ENCODE data around the gene SPTBN2.

DNA sequence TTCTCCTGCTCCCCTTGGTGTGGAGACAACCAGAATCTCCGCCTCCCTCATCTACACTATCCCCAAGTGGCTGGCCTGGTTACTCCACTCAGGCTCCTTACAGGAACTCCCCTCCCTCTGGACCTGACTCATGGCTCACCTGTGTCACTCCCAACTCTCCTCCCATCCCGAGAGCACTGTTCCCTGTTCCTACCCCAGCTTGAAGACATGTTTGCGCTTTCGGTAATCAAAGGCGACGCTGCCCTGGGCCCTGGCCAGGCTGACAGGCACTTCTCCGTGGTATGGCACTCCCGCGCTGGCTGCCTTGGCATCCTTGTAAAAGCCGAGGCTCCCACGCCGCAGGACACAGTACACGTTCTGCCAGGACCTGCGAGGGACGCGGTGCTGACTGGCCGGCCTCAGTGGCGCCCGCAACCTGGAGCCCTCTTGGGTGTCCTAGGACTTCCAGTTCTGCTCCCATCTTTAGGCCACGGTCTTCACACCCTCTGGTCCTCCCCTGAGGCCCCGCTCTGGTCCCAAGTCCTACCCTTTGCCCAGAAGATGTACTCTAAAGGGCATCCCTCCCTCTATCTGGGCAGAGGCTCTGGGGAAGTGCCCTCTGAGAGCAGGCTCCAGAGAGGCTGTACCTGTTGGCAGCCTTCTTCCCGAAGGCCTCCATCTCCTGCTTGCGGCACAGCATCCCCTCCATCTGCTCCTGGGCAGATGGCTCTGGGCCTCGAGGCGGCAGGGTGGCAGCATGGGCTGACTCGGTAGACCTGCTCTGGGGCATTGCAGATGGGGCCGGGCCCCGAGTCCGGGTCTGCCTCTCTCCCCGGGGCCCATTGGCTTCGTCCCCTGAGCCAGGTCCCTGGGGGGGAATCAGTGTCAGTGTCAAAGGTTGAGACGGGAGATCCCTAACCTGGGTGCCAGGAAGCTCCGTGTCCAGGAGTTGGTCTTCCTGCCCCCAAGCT, 41.9 kb downstream of the SPTBN2 start:
- TF ChIP-seq POLR2A (IDR thresholded peaks at IDR 0.05; ENCODE audit: low read depth, low read length) (no peak), POLR2AphosphoS5 (IDR thresholded peaks at IDR 0.05; ENCODE audit: low read depth, low read length) (no peak)
